Esophagus (tissue), 2 donors: ENCODE data around the gene EMB. TPM values are rescaled to one million over a fixed set of nuclear protein-coding genes. Genes with fewer than 3 reads are reported as not detected.

ENCODE experiments used
- H3K27ac ChIP-seq, 2 donors: one replicate each; pipeline ENCODE4 v1.5.1; 2013; ENCODE audit warnings: low read depth in 2 of 2, mild to moderate bottlenecking in 2 of 2, inconsistent platforms in 1 of 2, low read length in 1 of 2, moderate library complexity in 1 of 2
- H3K27me3 ChIP-seq, 2 donors: one replicate each; pipeline ENCODE4 v1.6.1; 2013; ENCODE audit warnings: low read length in 2 of 2, control low read depth in 1 of 2, mild to moderate bottlenecking in 1 of 2; ENCODE audit not compliant: insufficient read depth in 2 of 2, control insufficient read depth in 1 of 2
- H3K36me3 ChIP-seq, 2 donors: one replicate each; pipeline ENCODE4 v1.6.1; 2013; ENCODE audit warnings: low read length in 1 of 2; ENCODE audit not compliant: control insufficient read depth in 2 of 2, insufficient read depth in 2 of 2
- H3K4me1 ChIP-seq, 2 donors: one replicate each; pipeline ENCODE4 v1.6.1; 2013; ENCODE audit warnings: low read length in 1 of 2; ENCODE audit not compliant: control insufficient read depth in 2 of 2, insufficient read depth in 2 of 2
- H3K4me3 ChIP-seq, 2 donors: one replicate each; pipeline ENCODE4 v1.5.1; 2013; ENCODE audit warnings: low read length in 2 of 2, mild to moderate bottlenecking in 2 of 2, low read depth in 1 of 2, moderate library complexity in 1 of 2
- H3K9me3 ChIP-seq, 2 donors: one replicate each; pipeline ENCODE4 v1.6.1; 2013; ENCODE audit warnings: mild to moderate bottlenecking in 2 of 2, low read depth in 1 of 2, low read length in 1 of 2, moderate library complexity in 1 of 2; ENCODE audit not compliant: control insufficient read depth in 2 of 2, insufficient read depth in 1 of 2
- WGBS, 2 donors: extraction: QIAGEN DNeasy Blood & Tissue Kit; methylation state at CpG; one replicate each; pipeline ENCODE4 v1.1.7; 2013; 5-methylcytosine and 5-hydroxymethylcytosine counted together
- polyA plus RNA-seq, 2 donors: library from polyadenylated mRNA; stranded (reverse); fragments of 200-250 nt; gene quantifications; one replicate each; pipeline ENCODE4 v1.2.3, GENCODE V29; 2013
- donor health status: healthy with polysubstance abuse.
- donor health status: Bipolar disorder and iron deficiency.

EMB gene
- polyA plus RNA-seq, 2 donors = 1.7 to 3.5 TPM

DNA sequence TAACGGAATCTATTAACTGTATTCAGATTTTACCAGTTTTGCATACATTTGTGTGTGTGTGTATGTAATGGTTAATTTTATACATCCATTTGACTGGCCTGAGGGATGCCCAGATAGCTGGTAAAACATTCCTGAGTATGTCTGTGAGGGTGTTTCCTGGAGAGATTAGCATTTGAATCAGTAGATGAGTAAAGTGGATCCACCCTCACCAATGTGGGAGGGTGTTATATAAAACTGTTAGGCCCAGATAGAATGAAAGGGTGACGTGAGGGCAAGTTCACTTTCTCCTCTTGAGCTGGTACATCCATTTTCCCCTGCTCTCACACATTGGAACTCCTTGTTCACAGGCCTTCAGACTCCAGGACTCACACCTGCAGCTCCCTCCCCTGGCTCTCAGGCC, 88.7 kb downstream of the EMB start:
- H3K4me1 ChIP-seq = no peaks in the 10 kb centered on the region
- H3K36me3 ChIP-seq = no peaks in the 10 kb centered on the region
- H3K27ac ChIP-seq = no peak overlapping the region
- WGBS, 2 donors = 68 to 69% methylated on average over 2 of the region's 2 CpGs
- no peak overlapping the region for H3K4me3 ChIP-seq
- H3K9me3 ChIP-seq = no peaks in the 10 kb centered on the region
- no peaks in the 10 kb centered on the region for H3K27me3 ChIP-seq

Other genes with a start within 250 kb of the EMB start
- gene PARP8, start 225.3 kb upstream of the EMB start, polyA plus RNA-seq = 1 to 10 TPM; 4.5 to 5.6 TPM